CD14-positive monocyte (primary cell): ENCODE data around the gene BLTP3B. TPM values are rescaled to one million over a fixed set of nuclear protein-coding genes. Genes with fewer than 3 reads are reported as not detected.

Experiments
- DNase-seq, 3 donors: peaks; one replicate each; pipeline ENCODE4 v3.0.0-alpha.2; 2011 to 2022
- H2AFZ ChIP-seq: 2 replicates; pipeline ENCODE4 v1.6.0; 2012; ENCODE audit warnings: mild to moderate bottlenecking, low read depth, low read length, inconsistent platforms; ENCODE audit not compliant: insufficient read depth, poor library complexity, severe bottlenecking
- H3K27ac ChIP-seq, 2 donors: 1 replicate in 1 of 2; 2 replicates in 1 of 2; pipeline ENCODE4 v1.5.1; 2012 to 2013; ENCODE audit warnings: low read length in 2 of 2, control low read depth in 1 of 2, inconsistent platforms in 1 of 2, low read depth in 1 of 2, mild to moderate bottlenecking in 1 of 2
- H3K27me3 ChIP-seq, 2 donors: one replicate each; pipeline versions ENCODE4 v1.6.0 to v1.6.1; 2011 to 2013; ENCODE audit warnings: low read length in 2 of 2; ENCODE audit not compliant: control insufficient read depth in 2 of 2, insufficient read depth in 2 of 2
- H3K36me3 ChIP-seq, 2 donors: replicated peaks in 1 of 2; 1 replicate in 1 of 2; 2 replicates in 1 of 2; pipeline versions ENCODE4 v1.5.1 to v1.6.1; 2012 to 2013; ENCODE audit warnings: low read length in 2 of 2, control low read depth in 1 of 2, inconsistent platforms in 1 of 2, mild to moderate bottlenecking in 1 of 2; ENCODE audit not compliant: insufficient read depth in 2 of 2, control insufficient read depth in 1 of 2
- H3K4me1 ChIP-seq, 2 donors: 1 replicate in 1 of 2; 2 replicates in 1 of 2; pipeline versions ENCODE4 v1.5.1 to v1.6.1; 2012 to 2013; ENCODE audit warnings: low read length in 2 of 2, control low read depth in 1 of 2, inconsistent platforms in 1 of 2, mild to moderate bottlenecking in 1 of 2, moderate library complexity in 1 of 2; ENCODE audit not compliant: insufficient read depth in 2 of 2, control insufficient read depth in 1 of 2
- H3K4me2 ChIP-seq: replicated peaks from 2 replicates; pipeline ENCODE3; 2012; ENCODE audit warnings: low read length, moderate library complexity, mild to moderate bottlenecking; ENCODE audit not compliant: poor library complexity, severe bottlenecking; ENCODE audit errors: extremely low read depth
- H3K4me3 ChIP-seq, 3 experiments: fragments of 200-600 bp in 1 of 3; sonication (generic) in 1 of 3; replicated peaks in 1 of 3; 1 replicate in 2 of 3; 2 replicates in 1 of 3; pipeline ENCODE4 v1.5.1; 2011 to 2013; ENCODE audit warnings: low read length in 3 of 3, mild to moderate bottlenecking in 3 of 3, control low read depth in 2 of 3, low read depth in 2 of 3, inconsistent platforms in 1 of 3, moderate library complexity in 1 of 3
- H3K79me2 ChIP-seq: 2 replicates; pipeline ENCODE4 v1.6.0; 2012; ENCODE audit warnings: mild to moderate bottlenecking, control low read depth, inconsistent platforms, low read length, moderate library complexity; ENCODE audit not compliant: insufficient read depth
- H3K9ac ChIP-seq: 2 replicates; pipeline ENCODE4 v1.6.0; 2017; ENCODE audit warnings: low read length, mild to moderate bottlenecking; ENCODE audit not compliant: insufficient read depth, poor library complexity, severe bottlenecking
- H3K9me3 ChIP-seq, 2 donors: replicated peaks in 1 of 2; 1 replicate in 1 of 2; 2 replicates in 1 of 2; pipeline versions ENCODE4 v1.5.1 to v1.6.1; 2012 to 2013; ENCODE audit warnings: low read length in 2 of 2, control low read depth in 1 of 2; ENCODE audit not compliant: control insufficient read depth in 1 of 2, insufficient read depth in 1 of 2
- H4K20me1 ChIP-seq: 2 replicates; pipeline ENCODE4 v1.6.0; 2012; ENCODE audit warnings: mild to moderate bottlenecking, low read length, control low read depth, moderate library complexity; ENCODE audit not compliant: insufficient read depth
- H3K27ac Mint-ChIP-seq, 7 donors: one replicate each; pipeline ENCODE4 v1.8.0; 2020; ENCODE audit warnings: mild to moderate bottlenecking in 7 of 7, mixed read lengths in 7 of 7, moderate library complexity in 6 of 7, inconsistent platforms in 2 of 7
- H3K27me3 Mint-ChIP-seq, 3 donors: one replicate each; pipeline ENCODE4 v1.8.0; 2021 to 2022; ENCODE audit warnings: low read depth in 3 of 3, mild to moderate bottlenecking in 3 of 3, mixed read lengths in 3 of 3, moderate library complexity in 3 of 3, inconsistent platforms in 1 of 3
- H3K36me3 Mint-ChIP-seq, 2 donors: one replicate each; pipeline ENCODE4 v1.8.0; 2020; ENCODE audit warnings: mixed read lengths in 2 of 2, inconsistent platforms in 1 of 2, mild to moderate bottlenecking in 1 of 2
- H3K4me1 Mint-ChIP-seq: one replicate; pipeline ENCODE4 v1.8.0; 2020; ENCODE audit warnings: mild to moderate bottlenecking, mixed read lengths
- H3K4me3 Mint-ChIP-seq, 2 donors: one replicate each; pipeline ENCODE4 v1.8.0; 2020; ENCODE audit warnings: mild to moderate bottlenecking in 2 of 2, mixed read lengths in 2 of 2, moderate library complexity in 1 of 2
- H3K9me3 Mint-ChIP-seq, 7 donors: one replicate each; pipeline ENCODE4 v1.8.0; 2020 to 2022; ENCODE audit warnings: mixed read lengths in 7 of 7, mild to moderate bottlenecking in 6 of 7, moderate library complexity in 6 of 7, inconsistent platforms in 2 of 7
- CTCF ChIP-seq: fragments of 200-600 bp; IDR thresholded peaks from one replicate; pipeline ENCODE4 v1.8.0; 2022; ENCODE audit warnings: antibody characterized with exemption, mild to moderate bottlenecking
- WGBS: methylation state at CpG from one replicate; pipeline ENCODE4 v1.1.5; 2013; ENCODE audit warnings: missing lambda C conversion rate; ENCODE audit not compliant: insufficient coverage; 5-methylcytosine and 5-hydroxymethylcytosine counted together
- intact Hi-C, 2 donors: fragments of 100-400 bp; cut with micrococcal nuclease; formaldehyde crosslinking; loops; one replicate each; pipeline versions ENCODE4 v1.15.0 to v1.15.1; 2023
- polyA plus RNA-seq, 3 donors: library from polyadenylated mRNA; depleted of rRNA in 1 of 3; unstranded in 2 of 3; stranded (reverse) in 1 of 3; fragments of 300-500 nt in 2 of 3; fragments of >200 nt in 1 of 3; fragmentation: Illumina TruSeq in 2 of 3; gene quantifications; 1 replicate in 2 of 3; 2 replicates in 1 of 3; pipeline ENCODE4 v1.2.3, GENCODE V29; 2012 to 2021

The BLTP3B gene
- polyA plus RNA-seq, 3 donors, result 22.0 to 42.5 (median 33.4) TPM

GRCh38 chr12:100159391-100160104 lies 16.9 kb upstream of the BLTP3B start:
- Mint-ChIP-seq H3K27ac (no peak overlapping the region), H3K36me3 (no peaks in the 10 kb centered on the region), H3K4me3 (no peak overlapping the region), H3K4me1 (peaks cover 14% of the 10 kb centered on the region), H3K9me3 (no peaks in the 10 kb centered on the region), H3K27me3 (peaks cover 2 to 4% (median 2%) of the 10 kb centered on the region in 3 donors)
- 96% methylated on average over 4 of the region's 9 CpGs for WGBS
- TF ChIP-seq CTCF, result no peak
- no peak overlapping the region for H3K4me3 ChIP-seq
- no peaks in the 10 kb centered on the region for H3K27me3 ChIP-seq
- peaks cover 9% of the 10 kb centered on the region in 2 donors for H3K4me1 ChIP-seq
- no peaks in the 10 kb centered on the region for H3K36me3 ChIP-seq
- H4K20me1 ChIP-seq, result no peaks in the 10 kb centered on the region
- no peaks in the 10 kb centered on the region for H3K9me3 ChIP-seq
- no peak overlapping the region for H3K4me2 ChIP-seq
- H2AFZ ChIP-seq, result no peak overlapping the region
- no peak overlapping the region for H3K9ac ChIP-seq
- no peak for DNase-seq
- no peak overlapping the region for H3K27ac ChIP-seq
- intact Hi-C loops, result no loop called here
- H3K79me2 ChIP-seq, result no peaks in the 10 kb centered on the region

DNA sequence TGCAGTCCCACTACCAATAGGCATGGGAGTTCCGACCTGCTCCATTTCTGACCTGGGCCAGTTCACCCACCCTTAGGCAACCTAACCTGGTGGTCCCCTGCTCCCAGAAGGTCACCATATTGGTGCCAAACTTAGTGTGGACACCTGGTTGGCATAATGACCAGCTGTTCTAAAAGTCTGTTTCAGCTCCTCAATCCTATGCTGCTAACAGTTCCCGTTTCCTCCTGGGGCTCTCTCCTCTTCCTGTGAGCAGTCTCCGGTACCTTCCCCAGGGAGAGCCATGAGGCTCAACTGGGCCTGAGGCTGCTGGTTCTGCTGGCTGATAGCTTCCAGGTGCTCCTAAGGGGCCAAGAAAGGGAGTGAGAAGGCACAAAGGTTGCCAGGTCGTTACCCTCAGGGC lies 15.9 kb upstream of the BLTP3B start:
- no peak overlapping the region for H3K4me2 ChIP-seq
- no peak overlapping the region for H3K4me3 Mint-ChIP-seq
- H3K9me3 Mint-ChIP-seq, result no peaks in the 10 kb centered on the region
- H3K4me1 Mint-ChIP-seq, result peaks cover 7% of the 10 kb centered on the region
- no peak overlapping the region for H3K4me3 ChIP-seq
- peaks cover 0 to 4% (median 3%) of the 10 kb centered on the region in 3 donors for H3K27me3 Mint-ChIP-seq
- no peaks in the 10 kb centered on the region for H3K79me2 ChIP-seq
- no peaks in the 10 kb centered on the region for H3K36me3 ChIP-seq
- 95% methylated on average over 4 of the region's 4 CpGs for WGBS
- peaks cover 1% of the 10 kb centered on the region in 2 donors for H3K4me1 ChIP-seq
- H4K20me1 ChIP-seq, result no peaks in the 10 kb centered on the region
- no peak overlapping the region for H3K9ac ChIP-seq
- no peak overlapping the region for H3K27ac Mint-ChIP-seq
- no peaks in the 10 kb centered on the region for H3K36me3 Mint-ChIP-seq
- no peak overlapping the region for H2AFZ ChIP-seq
- no peaks in the 10 kb centered on the region for H3K27me3 ChIP-seq
- no peak for DNase-seq
- intact Hi-C loops, result no loop called here
- no peak for TF ChIP-seq CTCF
- H3K27ac ChIP-seq, result no peak overlapping the region
- H3K9me3 ChIP-seq, result no peaks in the 10 kb centered on the region
